PFSK-1 (cell line): ENCODE measurements around the gene FYN.

Experiments used
- FOXP2 ChIP-seq: optimal IDR thresholded peaks from 2 replicates; pipeline ENCODE3; 2011; ENCODE audit warnings: borderline replicate concordance, control low read depth, inconsistent platforms; ENCODE audit not compliant: insufficient read depth; ENCODE audit errors: extremely low read length, extremely low read depth
- POLR2AphosphoS5 ChIP-seq: IDR thresholded peaks from 2 replicates; pipeline ENCODE4 v1.6.1; 2012; ENCODE audit warnings: low read depth, mild to moderate bottlenecking, control low read depth, low read length, moderate library complexity
- SIN3A ChIP-seq: IDR thresholded peaks from 2 replicates; pipeline ENCODE4 v1.6.1; 2012; ENCODE audit warnings: mild to moderate bottlenecking, low read length, moderate library complexity, borderline replicate concordance; ENCODE audit not compliant: insufficient read depth
- TAF1 ChIP-seq: IDR thresholded peaks from 2 replicates; pipeline ENCODE4 v1.6.1; 2012; ENCODE audit warnings: low read length, control low read depth, borderline replicate concordance; ENCODE audit not compliant: insufficient read depth
- TF ChIP-seq, protein P1 (sequence below), 2 experiments: IDR thresholded peaks; 2 replicates each; pipeline versions ENCODE4 v1.6.1 to v1.8.0; 2011 to 2012; ENCODE audit warnings: low read depth in 2 of 2, low read length in 2 of 2, control low read depth in 1 of 2, inconsistent platforms in 1 of 2, mild to moderate bottlenecking in 1 of 2, moderate library complexity in 1 of 2; ENCODE audit not compliant: insufficient read depth in 1 of 2

DNA sequence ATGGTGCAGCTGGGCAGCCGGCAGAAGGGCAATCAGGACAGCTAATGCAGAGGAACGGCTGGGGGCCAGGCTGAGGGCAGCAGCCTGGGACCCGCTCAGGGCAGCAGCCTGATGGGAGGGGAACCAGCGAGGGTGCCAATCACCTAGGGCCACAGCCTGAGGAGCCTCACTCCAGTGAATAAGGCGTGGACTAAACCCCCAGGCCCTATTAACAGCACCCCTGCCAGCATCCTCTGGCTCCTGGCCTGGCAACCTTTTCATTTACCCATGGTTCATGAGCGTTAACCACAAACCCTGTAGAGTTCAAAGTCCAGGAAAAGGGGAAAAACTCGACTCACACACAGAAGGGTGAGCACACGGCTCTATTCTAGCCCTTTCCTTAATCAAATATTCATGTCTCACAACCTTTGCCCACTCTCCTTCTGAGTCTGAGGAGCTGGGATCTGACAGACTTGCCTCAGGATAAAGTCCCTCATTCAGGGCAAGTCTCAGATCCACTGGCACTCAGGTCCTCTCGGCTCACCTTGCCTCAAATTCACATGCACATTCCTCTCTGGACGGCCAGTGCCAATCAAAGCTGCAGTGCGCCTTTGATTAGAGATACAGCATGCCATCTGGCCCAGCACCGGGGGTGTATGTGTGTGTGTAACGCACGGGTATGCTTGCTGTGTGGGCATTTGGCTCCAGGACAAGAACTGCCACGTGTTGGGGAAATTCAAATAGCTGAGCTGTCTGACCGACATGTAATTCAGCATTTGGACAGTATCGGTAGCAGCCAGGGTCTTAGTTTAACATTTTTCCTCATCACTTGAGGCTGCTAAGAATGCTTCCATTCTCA is 180.7 kb downstream of the FYN start:
- no peak for TF ChIP-seq POLR2AphosphoS5
- TF ChIP-seq, protein P1, sequence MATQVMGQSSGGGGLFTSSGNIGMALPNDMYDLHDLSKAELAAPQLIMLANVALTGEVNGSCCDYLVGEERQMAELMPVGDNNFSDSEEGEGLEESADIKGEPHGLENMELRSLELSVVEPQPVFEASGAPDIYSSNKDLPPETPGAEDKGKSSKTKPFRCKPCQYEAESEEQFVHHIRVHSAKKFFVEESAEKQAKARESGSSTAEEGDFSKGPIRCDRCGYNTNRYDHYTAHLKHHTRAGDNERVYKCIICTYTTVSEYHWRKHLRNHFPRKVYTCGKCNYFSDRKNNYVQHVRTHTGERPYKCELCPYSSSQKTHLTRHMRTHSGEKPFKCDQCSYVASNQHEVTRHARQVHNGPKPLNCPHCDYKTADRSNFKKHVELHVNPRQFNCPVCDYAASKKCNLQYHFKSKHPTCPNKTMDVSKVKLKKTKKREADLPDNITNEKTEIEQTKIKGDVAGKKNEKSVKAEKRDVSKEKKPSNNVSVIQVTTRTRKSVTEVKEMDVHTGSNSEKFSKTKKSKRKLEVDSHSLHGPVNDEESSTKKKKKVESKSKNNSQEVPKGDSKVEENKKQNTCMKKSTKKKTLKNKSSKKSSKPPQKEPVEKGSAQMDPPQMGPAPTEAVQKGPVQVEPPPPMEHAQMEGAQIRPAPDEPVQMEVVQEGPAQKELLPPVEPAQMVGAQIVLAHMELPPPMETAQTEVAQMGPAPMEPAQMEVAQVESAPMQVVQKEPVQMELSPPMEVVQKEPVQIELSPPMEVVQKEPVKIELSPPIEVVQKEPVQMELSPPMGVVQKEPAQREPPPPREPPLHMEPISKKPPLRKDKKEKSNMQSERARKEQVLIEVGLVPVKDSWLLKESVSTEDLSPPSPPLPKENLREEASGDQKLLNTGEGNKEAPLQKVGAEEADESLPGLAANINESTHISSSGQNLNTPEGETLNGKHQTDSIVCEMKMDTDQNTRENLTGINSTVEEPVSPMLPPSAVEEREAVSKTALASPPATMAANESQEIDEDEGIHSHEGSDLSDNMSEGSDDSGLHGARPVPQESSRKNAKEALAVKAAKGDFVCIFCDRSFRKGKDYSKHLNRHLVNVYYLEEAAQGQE (IDR thresholded peaks at IDR 0.05; ENCODE audit: insufficient read depth in 1 of 2, low read depth in 2 of 2, low read length in 2 of 2) = no peak
- TF ChIP-seq SIN3A = no peak
- TF ChIP-seq FOXP2 = no peak
- TF ChIP-seq TAF1 = no peak
